HEK293 (cell line): Measurements from ENCODE around the gene UPP1.
A peak's percentile ranks its signal among the peaks of the same experiment; 100 is the strongest.

ENCODE experiments used
- CTCF ChIA-PET: fragments of 350-600 bp; formaldehyde crosslinking; extraction: SDS; loops from one replicate; lab custom pipeline; 2021; ENCODE audit warnings: antibody characterized with exemption; lab: Yijun Ruan, JAX
- POLR2A ChIA-PET: fragments of 300-600 bp; formaldehyde crosslinking; extraction: SDS; loops from one replicate; lab custom pipeline; 2020; ENCODE audit warnings: antibody characterized with exemption, inconsistent platforms; lab: Yijun Ruan, JAX
- H3K27ac ChIP-seq: fragments of 200-500 bp; sonication (Bioruptor generic); 2 replicates; pipeline ENCODE4 v1.5.1; 2014; ENCODE audit warnings: low read depth, low read length, control low read depth, inconsistent platforms; ENCODE audit errors: extremely low read depth
- H3K36me3 ChIP-seq, 2 experiments: fragments of 200-500 bp in 1 of 2; sonication (Bioruptor generic) in 1 of 2; 1 replicate in 1 of 2; 2 replicates in 1 of 2; pipeline ENCODE4 v1.5.1; 2014 to 2017; ENCODE audit warnings: inconsistent platforms in 2 of 2, low read length in 2 of 2; ENCODE audit not compliant: control insufficient read depth in 2 of 2, insufficient read depth in 1 of 2
- H3K4me1 ChIP-seq: fragments of 200-500 bp; sonication (Bioruptor generic); 2 replicates; pipeline ENCODE4 v1.5.1; 2014; ENCODE audit warnings: mild to moderate bottlenecking, low read length, inconsistent platforms; ENCODE audit not compliant: control insufficient read depth, insufficient read depth
- H3K4me3 ChIP-seq: 2 replicates; pipeline ENCODE4 v1.5.1; 2011; ENCODE audit warnings: low read depth, mild to moderate bottlenecking, control low read depth, low read length, moderate library complexity
- H3K9me3 ChIP-seq: fragments of 200-500 bp; sonication (Bioruptor generic); 2 replicates; pipeline ENCODE4 v1.5.1; 2014; ENCODE audit warnings: low read depth, low read length, inconsistent platforms; ENCODE audit not compliant: control insufficient read depth, insufficient read depth
- CTCF ChIP-seq: fragments of 450-650 bp; formaldehyde crosslinking; IDR thresholded peaks from 2 replicates; pipeline ENCODE4 v1.5.1; 2016; ENCODE audit warnings: missing biosample characterization, missing genetic modification characterization
- GLIS1 ChIP-seq: fragments of 450-650 bp; formaldehyde crosslinking; IDR thresholded peaks from 2 replicates; pipeline ENCODE4 v1.5.1; 2016; ENCODE audit warnings: missing biosample characterization, missing genetic modification characterization
- RBAK ChIP-seq: fragments of 450-650 bp; formaldehyde crosslinking; IDR thresholded peaks from 2 replicates; pipeline ENCODE4 v1.5.1; 2016; ENCODE audit warnings: missing biosample characterization, missing genetic modification characterization
- REST ChIP-seq: fragments of 450-650 bp; formaldehyde crosslinking; IDR thresholded peaks from 2 replicates; pipeline ENCODE4 v1.5.1; 2016; ENCODE audit warnings: missing biosample characterization, missing genetic modification characterization
- SALL2 ChIP-seq: fragments of 450-650 bp; formaldehyde crosslinking; IDR thresholded peaks from 2 replicates; pipeline ENCODE4 v1.5.0; 2017; ENCODE audit warnings: missing biosample characterization, mild to moderate bottlenecking, missing genetic modification characterization, borderline replicate concordance
- SCRT1 ChIP-seq: fragments of 450-650 bp; formaldehyde crosslinking; IDR thresholded peaks from 2 replicates; pipeline ENCODE4 v1.5.1; 2016; ENCODE audit warnings: missing biosample characterization, missing genetic modification characterization, borderline replicate concordance
- SCRT2 ChIP-seq: fragments of 450-650 bp; formaldehyde crosslinking; IDR thresholded peaks from 2 replicates; pipeline ENCODE4 v1.5.1; 2016; ENCODE audit warnings: missing biosample characterization, missing genetic modification characterization
- SP3 ChIP-seq: fragments of 450-650 bp; formaldehyde crosslinking; IDR thresholded peaks from 2 replicates; pipeline ENCODE4 v1.5.1; 2016; ENCODE audit warnings: missing biosample characterization, missing genetic modification characterization
- ZEB2 ChIP-seq: fragments of 450-650 bp; formaldehyde crosslinking; IDR thresholded peaks from 2 replicates; pipeline ENCODE4 v1.5.1; 2016; ENCODE audit warnings: missing biosample characterization, missing genetic modification characterization
- ZFHX2 ChIP-seq: fragments of 450-650 bp; formaldehyde crosslinking; conservative IDR thresholded peaks from 2 replicates; pipeline ENCODE4 v1.5.1; 2016; ENCODE audit warnings: missing biosample characterization, missing genetic modification characterization
- ZFP69B ChIP-seq: fragments of 450-650 bp; formaldehyde crosslinking; IDR thresholded peaks from 2 replicates; pipeline ENCODE4 v1.5.1; 2016; ENCODE audit warnings: missing biosample characterization, missing genetic modification characterization
- ZNF146 ChIP-seq: fragments of 450-650 bp; formaldehyde crosslinking; IDR thresholded peaks from 2 replicates; pipeline ENCODE4 v1.5.1; 2016; ENCODE audit warnings: missing biosample characterization, missing genetic modification characterization
- ZNF155 ChIP-seq: fragments of 450-650 bp; formaldehyde crosslinking; IDR thresholded peaks from 2 replicates; pipeline ENCODE4 v1.5.1; 2016; ENCODE audit warnings: missing biosample characterization, missing genetic modification characterization
- ZNF544 ChIP-seq: fragments of 450-650 bp; formaldehyde crosslinking; IDR thresholded peaks from 2 replicates; pipeline ENCODE4 v1.5.0; 2017; ENCODE audit warnings: missing biosample characterization, missing genetic modification characterization
- ZNF626 ChIP-seq: fragments of 450-650 bp; sonication (Bioruptor Pico); formaldehyde crosslinking; IDR thresholded peaks from 2 replicates; pipeline ENCODE4 v1.5.1; 2018; ENCODE audit warnings: missing biosample characterization, missing genetic modification characterization, inconsistent platforms
- ZNF654 ChIP-seq: fragments of 450-650 bp; formaldehyde crosslinking; IDR thresholded peaks from 2 replicates; pipeline ENCODE4 v1.5.1; 2016; ENCODE audit warnings: low read depth, missing biosample characterization, missing genetic modification characterization
- ZNF660 ChIP-seq: fragments of 450-650 bp; IDR thresholded peaks from 2 replicates; pipeline ENCODE4 v1.5.1; 2018; ENCODE audit warnings: missing biosample characterization, mild to moderate bottlenecking, missing genetic modification characterization
- ZNF692 ChIP-seq: fragments of 450-650 bp; formaldehyde crosslinking; IDR thresholded peaks from 2 replicates; pipeline ENCODE4 v1.5.1; 2016; ENCODE audit warnings: missing biosample characterization, missing genetic modification characterization
- ZNF830 ChIP-seq: fragments of 450-650 bp; IDR thresholded peaks from 2 replicates; pipeline ENCODE4 v1.5.0; 2018; ENCODE audit warnings: missing biosample characterization, missing genetic modification characterization, low read depth, mild to moderate bottlenecking, moderate library complexity

The UPP1 gene

GRCh38 chr7:48109848-48110663, 21.0 kb downstream of the UPP1 start:
- TF ChIP-seq ZNF654 (tag by site-specific recombination) (peak; percentile 75), CTCF (tag by site-specific recombination) (peak; percentile 81), SP3 (tag by site-specific recombination) (no peak), GLIS1 (peak; percentile 23; the same call in 1 of the 2 replicates), ZFP69B (tag by site-specific recombination) (peak; percentile 65; the same call in 1 of the 2 replicates), SCRT2 (tag by site-specific recombination) (peak; percentile 96), ZNF626 (tag by site-specific recombination) (no peak), ZNF692 (peak; percentile 75), ZFHX2 (tag by site-specific recombination) (no peak), SALL2 (tag by site-specific recombination) (no peak), RBAK (tag by site-specific recombination) (no peak), ZEB2 (peak; percentile 47; the same call in 1 of the 2 replicates), ZNF660 (tag by site-specific recombination) (peak; percentile 55; the same call in 1 of the 2 replicates), REST (tag by site-specific recombination) (no peak), ZNF544 (no peak), ZNF830 (tag by site-specific recombination) (no peak), SCRT1 (peak; percentile 82)
- H3K4me3 ChIP-seq, result no peak overlapping the region
- ChIA-PET CTCF (interaction anchor here (0.6 to 6.8 kb wide), 43 partner anchors 8 to 844 kb away, joined by 3 to 88 read pairs (median 4); partner anchors contain the start of genes PKD1L1 and UPP1), POLR2A (interaction anchor here (1.1 to 2.3 kb wide), 3 partner anchors 9 to 118 kb away, joined by 3 to 13 read pairs (median 3); no protein-coding TSS in a partner anchor)
- H3K36me3 ChIP-seq, result peaks cover 0 to 37% of the 10 kb centered on the region in 2 experiments
- no peaks in the 10 kb centered on the region for H3K4me1 ChIP-seq
- no peak overlapping the region for H3K27ac ChIP-seq
- H3K9me3 ChIP-seq, result no peaks in the 10 kb centered on the region

- peaks cover 0 to 31% of the 10 kb centered on the region in 2 experiments for H3K36me3 ChIP-seq
- no peak overlapping the region for H3K27ac ChIP-seq
- no peak for TF ChIP-seq ZNF155
- no peak for TF ChIP-seq ZNF146 (tag by site-specific recombination)
- H3K4me1 ChIP-seq, result no peaks in the 10 kb centered on the region
- no peaks in the 10 kb centered on the region for H3K9me3 ChIP-seq
- ChIA-PET CTCF (interaction anchor here (0.5 to 6.8 kb wide), 40 partner anchors 9 to 845 kb away, joined by 3 to 88 read pairs (median 4); partner anchors contain the start of gene PKD1L1), POLR2A (interaction anchor here (1.1 to 2.3 kb wide), 2 partner anchors 8 to 119 kb away, joined by 3 to 13 read pairs; no protein-coding TSS in a partner anchor)
- no peak overlapping the region for H3K4me3 ChIP-seq
These were observed 21.8 kb downstream of the UPP1 start for GRCh38 chr7:48110868-48111267.
